Keratinocyte (primary cell): ENCODE data around the gene CCNA2.

Experiments used
- EZH2 ChIP-seq: IDR thresholded peaks from one replicate; pipeline ENCODE4 v1.6.1; 2012; ENCODE audit warnings: inconsistent platforms, mild to moderate bottlenecking, low read length, moderate library complexity
- TF ChIP-seq, protein P1 (sequence below), 3 experiments: IDR thresholded peaks in 1 of 3; conservative IDR thresholded peaks in 1 of 3; optimal IDR thresholded peaks in 1 of 3; 2 replicates in 2 of 3; 3 replicates in 1 of 3; pipeline versions ENCODE3 to v1.5.1; 2011; ENCODE audit warnings: low read length in 3 of 3, mild to moderate bottlenecking in 3 of 3, moderate library complexity in 2 of 3, control low read depth in 1 of 3, inconsistent platforms in 1 of 3; ENCODE audit not compliant: insufficient read depth in 2 of 3; ENCODE audit errors: extremely low read depth in 1 of 3

DNA sequence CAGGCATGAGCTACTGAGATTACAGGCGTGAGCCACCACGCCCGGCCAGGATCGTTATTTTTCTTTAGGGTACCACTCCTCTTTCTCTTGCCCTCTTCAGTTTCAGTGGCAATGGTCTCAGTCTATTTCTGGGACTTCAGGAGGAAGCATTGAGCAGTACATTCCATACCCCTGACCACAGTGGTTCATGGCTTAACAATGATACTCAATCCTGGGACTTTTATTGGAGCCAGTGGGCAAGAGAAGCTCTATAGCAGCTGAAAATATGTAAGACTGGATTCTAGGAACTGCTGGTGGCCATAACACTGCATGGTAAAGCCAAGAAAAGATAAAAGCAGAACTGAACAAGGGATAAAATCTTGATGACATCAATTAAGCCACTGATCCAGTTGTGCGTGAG, 5.8 kb upstream of the CCNA2 start:
- no peak for TF ChIP-seq EZH2
- TF ChIP-seq, protein P1, sequence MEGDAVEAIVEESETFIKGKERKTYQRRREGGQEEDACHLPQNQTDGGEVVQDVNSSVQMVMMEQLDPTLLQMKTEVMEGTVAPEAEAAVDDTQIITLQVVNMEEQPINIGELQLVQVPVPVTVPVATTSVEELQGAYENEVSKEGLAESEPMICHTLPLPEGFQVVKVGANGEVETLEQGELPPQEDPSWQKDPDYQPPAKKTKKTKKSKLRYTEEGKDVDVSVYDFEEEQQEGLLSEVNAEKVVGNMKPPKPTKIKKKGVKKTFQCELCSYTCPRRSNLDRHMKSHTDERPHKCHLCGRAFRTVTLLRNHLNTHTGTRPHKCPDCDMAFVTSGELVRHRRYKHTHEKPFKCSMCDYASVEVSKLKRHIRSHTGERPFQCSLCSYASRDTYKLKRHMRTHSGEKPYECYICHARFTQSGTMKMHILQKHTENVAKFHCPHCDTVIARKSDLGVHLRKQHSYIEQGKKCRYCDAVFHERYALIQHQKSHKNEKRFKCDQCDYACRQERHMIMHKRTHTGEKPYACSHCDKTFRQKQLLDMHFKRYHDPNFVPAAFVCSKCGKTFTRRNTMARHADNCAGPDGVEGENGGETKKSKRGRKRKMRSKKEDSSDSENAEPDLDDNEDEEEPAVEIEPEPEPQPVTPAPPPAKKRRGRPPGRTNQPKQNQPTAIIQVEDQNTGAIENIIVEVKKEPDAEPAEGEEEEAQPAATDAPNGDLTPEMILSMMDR (optimal IDR thresholded peaks at IDR 0.05 in 1 of 3, IDR thresholded peaks at IDR 0.05 in 1 of 3, conservative IDR thresholded peaks at IDR 0.05 in 1 of 3; ENCODE audit: extremely low read depth in 1 of 3, insufficient read depth in 2 of 3, low read length in 3 of 3): no peak
